Motor neuron (in vitro differentiated cells): Measurements from ENCODE around the gene FMN1. TPM values are rescaled to one million over a fixed set of nuclear protein-coding genes. Genes with fewer than 3 reads are reported as not detected.

Experiments used
- ATAC-seq, 8 experiments: fragments of 200-7000 bp; cut with Tn5 transposase; replicated peaks in 6 of 8; 2 replicates each; pipeline ENCODE4 v1.8.0; 2021; ENCODE audit warnings: mild to moderate bottlenecking in 8 of 8, moderate library complexity in 8 of 8
- H3K27ac ChIP-seq, 2 donors: fragments of 250-450 bp; sonication (Bioruptor Pico); 2 replicates each; pipeline ENCODE4 v1.9.0; 2021; ENCODE audit warnings: antibody characterized with exemption in 2 of 2, mild to moderate bottlenecking in 2 of 2, moderate library complexity in 1 of 2
- H3K4me1 ChIP-seq, 2 donors: fragments of 250-450 bp; sonication (Bioruptor Pico); replicated peaks in 1 of 2; 2 replicates each; pipeline ENCODE4 v1.6.1; 2021; ENCODE audit warnings: antibody characterized with exemption in 2 of 2, mild to moderate bottlenecking in 2 of 2, moderate library complexity in 1 of 2
- H3K4me3 ChIP-seq, 5 donors: fragments of 250-450 bp; sonication (Bioruptor Pico); 2 replicates each; pipeline ENCODE4 v1.9.0; 2021; ENCODE audit warnings: antibody characterized with exemption in 5 of 5, mild to moderate bottlenecking in 5 of 5, moderate library complexity in 4 of 5
- WGBS, 10 experiments: fragments of 450-650 bp; shearing (Covaris generic); methylation state at CpG; one replicate each; pipeline ENCODE4 v1.0.0; 2022; 5-methylcytosine and 5-hydroxymethylcytosine counted together
- in situ Hi-C, 9 experiments: fragments of 400-800 bp; cut with MboI; loops; one replicate each; pipeline ENCODE4 v1.15.0; 2021; ENCODE audit warnings: low sequenced_read_pairs in 9 of 9, low pct_unique_long_range_greater_than_20kb in 2 of 9; ENCODE audit not compliant: unreplicated experiment in 9 of 9
- total RNA-seq, 8 experiments: library from RNA; unstranded; fragments of 300-600 nt; gene quantifications; 2 replicates each; pipeline versions ENCODE4 v1.2.3 to v1.2.4, GENCODE V29; 2022

The FMN1 gene
- total RNA-seq, 8 experiments from 2014 or later = 0.27 to 4.2 (median 2.0) TPM

- 33 to 100% (median 98%) methylated on average over 1 to 3 of the region's 3 CpGs; no CpG with 5 or more reads in 2 of the 10 experiments for WGBS, 10 experiments
- Histone ChIP-seq H3K4me1 (no peaks in the 10 kb centered on the region), H3K4me3 (no peak overlapping the region), H3K27ac (no peak overlapping the region)
- in situ Hi-C loops = no loop called here
- ATAC-seq = no peak
Measured at GRCh38 chr15:33163816-33164215, 30.7 kb downstream of the FMN1 start.

GRCh38 chr15:33161209-33161608 is 33.3 kb downstream of the FMN1 start:
- ATAC-seq = no peak
- H3K4me1 ChIP-seq = no peaks in the 10 kb centered on the region
- no peak overlapping the region for H3K4me3 ChIP-seq
- in situ Hi-C loops = no loop called here
- 50 to 100% (median 94%) methylated on average over 1 to 2 of the region's 3 CpGs; no CpG with 5 or more reads in 7 of the 10 experiments for WGBS, 10 experiments
- no peak overlapping the region for H3K27ac ChIP-seq

- in situ Hi-C loops = no loop called here
- Histone ChIP-seq H3K4me3 (no peak overlapping the region), H3K4me1 (no peaks in the 10 kb centered on the region), H3K27ac (no peak overlapping the region)
- WGBS, 10 experiments = 0 to 100% (median 78%) methylated on average over 1 to 5 of the region's 5 CpGs; no CpG with 5 or more reads in 1 of the 10 experiments
- ATAC-seq = peak in 6 of 8 experiments; percentile 33 to 92 (median 68)
Measured at GRCh38 chr15:33160581-33161165, 33.8 kb downstream of the FMN1 start.

GRCh38 chr15:33159726-33160453 is 34.6 kb downstream of the FMN1 start:
- ATAC-seq = no peak
- Histone ChIP-seq H3K4me1 (peaks cover 0 to 3% of the 10 kb centered on the region in 2 donors), H3K4me3 (no peak overlapping the region), H3K27ac (no peak overlapping the region)
- 34 to 100% (median 80%) methylated on average over 1 to 3 of the region's 3 CpGs; no CpG with 5 or more reads in 4 of the 10 experiments for WGBS, 10 experiments
- in situ Hi-C loops = no loop called here

- Histone ChIP-seq H3K27ac (no peak overlapping the region), H3K4me3 (no peak overlapping the region), H3K4me1 (peaks cover 0 to 7% of the 10 kb centered on the region in 2 donors)
- no peak for ATAC-seq
- in situ Hi-C loops = no loop called here
- 58 to 100% (median 89%) methylated on average over 1 of the region's 1 CpG; no CpG with 5 or more reads in 5 of the 10 experiments for WGBS, 10 experiments
Measured at GRCh38 chr15:33158366-33158765, 36.1 kb downstream of the FMN1 start.

- in situ Hi-C loops = no loop called here
- no peak overlapping the region for H3K27ac ChIP-seq
- WGBS, 10 experiments = 90 to 100% (median 96%) methylated on average over 1 to 6 of the region's 6 CpGs; no CpG with 5 or more reads in 2 of the 10 experiments
- ATAC-seq = no peak
- peaks cover 0 to 7% of the 10 kb centered on the region in 2 donors for H3K4me1 ChIP-seq
- H3K4me3 ChIP-seq = no peak overlapping the region
Measured at GRCh38 chr15:33157371-33158037, 37.0 kb downstream of the FMN1 start.

- Histone ChIP-seq H3K27ac (no peak overlapping the region), H3K4me3 (no peak overlapping the region), H3K4me1 (peaks cover 0 to 7% of the 10 kb centered on the region in 2 donors)
- in situ Hi-C loops = no loop called here
- ATAC-seq = no peak
- 81 to 96% (median 88%) methylated on average over 3 to 7 of the region's 7 CpGs for WGBS, 10 experiments
Measured at GRCh38 chr15:33155691-33156420, 38.7 kb downstream of the FMN1 start.

GRCh38 chr15:33154351-33155166 is 40.0 kb downstream of the FMN1 start:
- peaks cover 0 to 7% of the 10 kb centered on the region in 2 donors for H3K4me1 ChIP-seq
- 58 to 100% (median 67%) methylated on average over 1 to 9 of the region's 14 CpGs; no CpG with 5 or more reads in 4 of the 10 experiments for WGBS, 10 experiments
- no peak overlapping the region for H3K27ac ChIP-seq
- H3K4me3 ChIP-seq = no peak overlapping the region
- peak; percentile 66 to 97 (median 82) for ATAC-seq
- in situ Hi-C loops = no loop called here

- Histone ChIP-seq H3K4me3 (no peak overlapping the region), H3K27ac (no peak overlapping the region), H3K4me1 (peaks cover 0 to 7% of the 10 kb centered on the region in 2 donors)
- no peak for ATAC-seq
- in situ Hi-C loops = no loop called here
- WGBS, 10 experiments = 63 to 100% (median 92%) methylated on average over 1 to 11 of the region's 17 CpGs; no CpG with 5 or more reads in 2 of the 10 experiments
Measured at GRCh38 chr15:33153548-33153947, 41.0 kb downstream of the FMN1 start.

GRCh38 chr15:33152502-33153109 is 41.9 kb downstream of the FMN1 start:
- no peak overlapping the region for H3K4me3 ChIP-seq
- in situ Hi-C loops = no loop called here
- 20 to 100% (median 73%) methylated on average over 1 to 5 of the region's 5 CpGs; no CpG with 5 or more reads in 1 of the 10 experiments for WGBS, 10 experiments
- no peak for ATAC-seq
- H3K4me1 ChIP-seq = peaks cover 0 to 7% of the 10 kb centered on the region in 2 donors
- no peak overlapping the region for H3K27ac ChIP-seq

- in situ Hi-C loops = no loop called here
- WGBS, 10 experiments = 40 to 80% (median 54%) methylated on average over 1 of the region's 1 CpG; no CpG with 5 or more reads in 4 of the 10 experiments
- ATAC-seq = no peak
- Histone ChIP-seq H3K4me3 (no peak overlapping the region), H3K4me1 (peaks cover 0 to 7% of the 10 kb centered on the region in 2 donors), H3K27ac (no peak overlapping the region)
Measured at GRCh38 chr15:33150971-33151370, 43.5 kb downstream of the FMN1 start.
